HG02840 (cell line): ENCODE data around the gene CPSF3.
A peak's percentile ranks its signal among the peaks of the same experiment; 100 is the strongest.

Experiments
- ATAC-seq: cut with Tn5 transposase; IDR thresholded peaks from one replicate; pipeline ENCODE4 v1.9.1; 2021; ENCODE audit warnings: mild to moderate bottlenecking, moderate library complexity, moderate number of reproducible peaks; ENCODE audit not compliant: unreplicated experiment, low FRiP score

The CPSF3 gene

DNA sequence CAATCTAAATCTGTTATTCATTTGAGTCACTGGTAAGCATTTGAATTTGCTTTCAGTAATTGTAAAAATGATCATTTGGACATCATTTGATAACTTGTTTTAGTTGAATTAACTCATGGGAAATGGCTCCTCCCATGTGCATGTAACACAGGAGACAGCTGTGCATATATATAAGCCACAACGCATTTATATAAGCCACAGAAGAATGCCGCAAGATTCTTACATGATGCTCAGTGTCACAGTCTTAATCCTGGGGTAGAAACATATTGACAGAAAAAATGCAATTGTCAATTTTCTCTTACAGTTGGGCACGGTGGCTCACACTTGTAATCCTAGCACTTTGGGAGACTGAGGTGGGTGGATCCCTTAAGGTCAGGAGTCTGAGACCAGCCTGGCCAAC lies 37.6 kb downstream of the CPSF3 start:
- no peak for ATAC-seq

- ATAC-seq: no peak
These were observed 38.9 kb downstream of the CPSF3 start for GRCh38 chr2:9462313-9462712.

DNA sequence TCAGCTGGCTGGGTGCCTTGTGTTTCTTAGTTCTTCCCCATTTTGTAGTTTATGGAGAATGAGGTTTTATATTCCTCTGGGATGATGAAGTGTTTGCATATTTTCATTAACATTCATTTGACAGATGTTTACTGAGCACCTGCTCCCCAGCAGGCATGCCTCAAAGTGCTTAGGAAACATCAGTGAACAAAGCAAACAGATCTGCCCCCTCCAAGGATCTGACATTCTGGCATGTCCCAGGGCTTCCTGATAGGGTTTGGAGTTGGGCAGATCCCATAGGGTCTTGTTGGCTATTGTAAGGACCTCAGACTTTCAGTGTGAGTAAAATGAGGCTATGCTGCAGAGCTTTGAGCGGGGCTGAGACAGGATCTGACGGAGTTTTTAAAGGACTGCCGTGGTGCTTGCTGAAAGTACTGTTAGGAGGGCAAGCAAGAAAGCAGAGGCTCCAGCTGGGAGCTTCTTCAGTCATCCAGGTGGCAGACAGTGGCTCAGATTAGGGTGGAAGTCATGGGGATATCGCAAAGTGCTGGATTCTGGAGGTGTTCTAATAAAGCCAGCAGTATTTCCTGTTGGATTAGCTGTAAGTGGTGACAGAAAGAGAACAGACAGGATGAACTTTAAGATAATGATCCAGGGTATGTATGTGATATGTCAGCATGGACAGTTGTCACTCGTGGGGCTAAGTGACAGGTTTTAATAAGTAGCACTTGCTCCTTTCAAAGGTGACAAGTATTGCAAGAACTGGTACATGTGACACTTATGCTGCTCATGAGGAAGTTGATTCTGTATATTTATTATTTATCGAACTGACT lies 39.6 kb downstream of the CPSF3 start:
- ATAC-seq: no peak

DNA sequence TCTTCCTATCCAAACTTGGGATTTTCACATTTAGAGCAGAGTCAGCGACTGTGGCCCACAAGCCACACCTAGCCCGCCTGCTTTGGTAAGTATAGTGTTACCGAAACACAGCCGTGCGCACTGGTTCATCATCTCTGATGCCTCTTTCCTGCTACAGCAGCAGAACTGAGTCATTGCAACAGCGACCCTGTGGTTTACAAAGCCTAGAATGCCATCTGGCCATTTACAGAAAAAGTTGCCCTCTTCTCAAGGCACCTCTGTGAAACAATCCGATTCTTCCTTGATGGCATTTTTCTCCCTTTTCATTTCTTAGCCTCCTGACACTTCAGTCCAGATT lies 40.2 kb downstream of the CPSF3 start:
- no peak for ATAC-seq

DNA sequence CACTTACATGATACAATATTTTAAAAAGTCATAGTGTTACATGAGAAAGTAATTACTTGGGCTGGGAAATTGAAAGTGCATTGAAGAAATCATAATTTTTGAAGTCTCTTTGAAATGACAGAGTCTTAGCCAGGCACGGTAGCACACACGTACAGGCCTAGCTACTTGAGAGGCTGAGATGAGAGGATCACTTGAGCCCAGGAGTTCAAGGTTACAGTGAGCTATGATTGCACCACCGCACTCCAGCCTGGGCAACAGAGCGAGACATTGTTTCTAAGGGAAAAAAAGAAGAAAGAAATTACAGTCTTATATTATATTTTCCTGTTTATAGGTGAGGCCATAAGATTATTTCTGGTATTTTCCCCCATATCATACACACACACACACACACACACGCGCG lies 41.7 kb downstream of the CPSF3 start:
- ATAC-seq: no peak

GRCh38 chr2:9466147-9466683 lies 42.8 kb downstream of the CPSF3 start:
- no peak for ATAC-seq

- ATAC-seq: no peak
These were observed 44.2 kb downstream of the CPSF3 start for GRCh38 chr2:9467687-9468086.

DNA sequence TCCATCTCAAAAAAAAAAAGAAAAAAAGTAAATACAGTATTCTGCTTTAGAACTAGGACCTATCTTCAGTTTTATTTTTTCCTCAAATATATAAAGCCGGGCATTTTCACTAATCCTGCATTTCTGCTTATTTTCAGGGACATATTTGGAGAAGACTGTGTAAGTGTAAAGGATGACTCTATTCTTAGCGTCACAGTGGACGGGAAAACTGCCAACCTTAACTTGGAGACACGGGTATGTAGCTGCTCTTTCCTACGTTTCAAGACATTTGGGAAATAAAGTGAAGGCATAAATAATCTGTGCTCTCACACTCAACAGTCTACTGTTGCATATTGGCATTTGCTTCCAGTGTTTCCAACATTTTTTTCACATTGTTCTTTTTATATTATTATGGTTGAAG lies 47.8 kb downstream of the CPSF3 start:
- no peak for ATAC-seq

- no peak for ATAC-seq
These were observed 49.1 kb downstream of the CPSF3 start for GRCh38 chr2:9472511-9472910.

- no peak for ATAC-seq
These were observed 50.0 kb downstream of the CPSF3 start for GRCh38 chr2:9473308-9473984.

DNA sequence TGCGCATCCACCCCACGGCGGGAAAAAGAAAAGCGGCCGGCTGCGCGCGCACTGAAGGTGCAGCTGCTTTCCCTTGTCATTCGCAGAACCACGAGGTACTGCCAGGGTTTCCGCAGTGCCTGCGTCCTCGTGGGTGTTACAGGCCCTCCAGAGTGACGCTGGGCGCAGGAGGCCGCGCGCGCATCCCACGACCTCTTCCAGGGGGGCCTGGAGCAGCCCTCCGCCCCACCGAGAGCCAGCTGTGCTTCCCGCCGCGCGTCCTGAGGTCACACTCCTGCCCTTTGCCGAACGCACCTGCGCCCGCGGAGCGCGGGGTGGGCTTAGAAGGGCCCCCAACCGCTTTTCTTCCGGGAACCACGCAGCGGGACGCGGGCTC lies 50.5 kb downstream of the CPSF3 start:
- peak; percentile 20 for ATAC-seq

DNA sequence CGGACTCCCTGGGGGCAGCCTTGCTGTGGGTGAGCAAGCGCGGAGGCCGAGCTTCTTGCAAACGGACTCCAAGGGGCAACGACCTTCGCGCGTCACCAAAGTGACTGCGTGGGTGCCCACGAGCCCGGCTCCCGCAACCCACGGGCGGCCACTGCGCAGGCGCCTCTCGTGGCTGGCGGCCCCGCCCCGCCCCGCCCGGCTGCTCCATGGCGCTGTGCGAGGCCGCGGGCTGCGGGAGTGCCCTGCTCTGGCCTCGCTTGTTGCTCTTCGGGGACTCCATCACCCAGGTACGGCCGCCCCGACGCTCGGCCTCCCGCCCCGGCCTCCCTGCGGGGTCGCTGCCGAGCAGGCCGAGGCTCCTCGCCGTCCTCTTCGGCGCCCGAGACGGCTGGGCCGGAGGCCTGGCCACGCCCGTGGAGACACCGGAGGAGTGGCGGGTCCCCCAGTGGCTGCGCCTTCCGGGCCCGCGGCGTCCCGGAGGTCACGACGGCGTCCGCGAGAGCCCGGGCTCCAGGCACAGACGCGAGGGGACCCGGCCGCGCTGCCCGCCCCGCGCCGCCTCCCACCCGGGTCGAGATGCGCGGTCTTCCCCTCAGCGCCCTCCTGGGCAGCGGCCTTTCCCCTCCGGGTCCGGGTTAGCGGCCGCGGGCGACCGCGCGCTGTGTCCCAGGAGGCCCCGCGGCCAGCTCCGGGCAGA lies 51.1 kb downstream of the CPSF3 start, which contains the start of gene IAH1:
Gene IAH1 (plus strand): TSS at position 191 of the 697 bp plus-strand sequence. CDS start 16 bp downstream, at position 207.
- peak; percentile 74 for ATAC-seq

DNA sequence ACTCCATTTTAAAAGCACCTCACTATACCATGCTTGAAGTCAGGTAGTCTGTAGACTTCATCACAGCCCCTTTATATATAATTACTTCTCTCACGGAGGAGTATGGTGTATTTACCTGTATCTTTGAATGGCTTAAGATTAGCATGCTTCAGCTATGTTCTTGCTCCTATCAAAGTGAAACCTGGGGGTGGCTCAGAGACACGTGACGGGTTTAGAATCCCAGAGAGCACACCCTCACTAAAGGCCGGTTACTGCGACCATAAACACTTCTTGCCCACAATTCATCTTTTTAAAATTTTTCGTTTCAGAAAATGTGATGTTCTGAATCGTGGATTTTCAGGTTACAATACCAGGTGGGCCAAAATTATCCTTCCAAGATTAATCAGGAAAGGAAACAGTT lies 54.5 kb downstream of the CPSF3 start:
- no peak for ATAC-seq

DNA sequence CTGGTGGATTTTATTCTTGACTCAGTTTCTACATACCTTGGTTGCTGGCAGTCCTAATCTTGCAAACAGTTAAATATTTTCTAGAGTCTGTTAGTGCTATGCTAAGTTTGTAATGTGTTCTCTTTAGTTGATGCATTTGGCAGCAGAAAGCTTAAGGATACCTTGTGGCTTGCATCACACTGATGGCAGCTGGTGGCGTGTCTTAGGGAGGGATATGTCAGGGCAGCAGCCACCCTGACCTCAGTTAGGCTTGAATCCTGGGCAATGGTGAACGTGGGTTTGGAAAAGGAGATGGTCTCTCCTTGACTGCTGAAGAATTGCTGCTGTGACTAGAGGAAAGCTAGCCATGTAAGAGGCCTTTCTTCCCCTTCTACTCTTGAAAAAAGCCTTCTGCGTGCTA lies 55.1 kb downstream of the CPSF3 start:
- ATAC-seq: no peak

- ATAC-seq: no peak
These were observed 56.7 kb downstream of the CPSF3 start for GRCh38 chr2:9480157-9480556.

DNA sequence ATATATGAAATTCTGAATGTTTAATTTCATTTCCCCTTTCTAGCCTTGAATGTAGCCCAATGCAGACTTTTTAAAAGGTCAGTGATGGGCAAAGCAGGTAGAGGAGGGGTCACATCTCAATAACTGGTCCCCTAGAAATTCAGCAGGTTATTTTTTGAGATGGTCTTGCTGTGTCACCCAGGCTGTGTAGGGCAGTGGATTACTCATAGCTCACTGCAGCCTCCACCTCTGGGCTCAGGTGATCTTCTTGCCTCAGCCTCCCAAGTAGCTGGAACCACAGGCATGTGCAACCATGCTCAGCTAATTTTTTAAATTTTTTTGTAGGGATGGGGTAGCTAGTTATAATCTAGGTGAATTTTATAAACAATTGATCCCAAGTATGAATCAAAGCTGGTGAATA lies 59.7 kb downstream of the CPSF3 start:
- no peak for ATAC-seq

DNA sequence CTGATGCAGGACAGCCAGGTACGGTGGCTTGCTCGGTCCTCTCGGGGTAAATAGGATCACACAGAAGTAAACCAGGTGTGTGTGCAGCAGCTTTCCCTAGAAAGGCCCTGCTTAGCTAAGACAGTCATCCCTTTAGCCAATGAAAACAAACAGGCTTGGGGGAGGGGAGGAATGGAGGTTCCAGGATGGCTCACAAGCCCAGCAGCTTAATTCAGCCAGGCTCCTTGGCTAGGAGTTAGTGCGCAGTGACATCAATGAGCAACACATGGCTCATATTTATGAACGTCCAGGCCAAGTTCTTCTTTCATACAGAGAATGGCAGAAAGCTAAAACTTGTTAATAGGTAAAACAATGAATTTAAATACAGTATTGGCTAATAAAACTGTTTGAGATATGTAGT lies 61.1 kb downstream of the CPSF3 start:
- ATAC-seq: no peak

DNA sequence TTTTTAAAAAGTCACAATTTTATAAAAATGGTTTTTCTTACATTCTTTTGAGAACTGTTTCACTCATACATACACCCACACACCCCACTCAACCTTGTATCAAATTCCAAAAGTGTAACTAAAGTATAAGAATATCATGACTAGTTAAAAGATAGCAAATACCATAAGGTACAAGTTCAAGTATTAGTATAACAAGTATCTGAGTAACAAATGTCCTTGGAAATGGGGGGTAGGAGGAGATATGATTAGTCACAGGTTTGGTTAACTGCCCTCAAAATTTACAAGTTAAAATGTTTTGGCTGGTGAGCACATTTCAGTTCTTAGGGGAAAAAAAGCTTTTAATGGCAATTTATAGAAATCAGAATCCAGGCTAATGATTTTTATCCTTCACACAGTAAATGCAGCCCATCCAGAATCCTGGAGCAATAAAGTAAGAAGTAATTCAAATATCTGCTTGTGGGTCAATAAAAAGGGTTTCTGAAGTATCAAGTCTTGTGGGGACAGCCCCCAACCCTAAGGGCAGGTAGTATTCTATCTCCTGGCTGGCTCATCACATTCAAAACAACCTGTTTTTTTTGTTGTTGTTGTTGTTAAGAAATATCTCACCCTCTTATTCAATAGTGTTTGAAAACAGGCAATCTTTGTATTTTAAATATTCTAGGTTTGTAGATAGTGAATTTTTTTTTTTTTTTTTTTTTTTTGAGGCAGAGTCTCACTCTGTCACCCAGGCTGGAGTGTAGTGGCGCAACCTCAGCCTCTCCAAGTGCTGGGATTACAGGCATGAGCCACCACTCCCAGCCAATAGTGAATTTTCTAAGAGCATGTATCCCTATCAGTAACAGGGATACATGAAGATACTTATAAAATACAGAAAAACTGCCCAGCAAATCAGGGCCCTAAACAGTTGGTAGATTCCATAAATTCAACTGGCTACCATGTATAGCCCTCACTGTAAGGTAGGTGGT lies 65.4 kb downstream of the CPSF3 start:
- ATAC-seq: no peak

DNA sequence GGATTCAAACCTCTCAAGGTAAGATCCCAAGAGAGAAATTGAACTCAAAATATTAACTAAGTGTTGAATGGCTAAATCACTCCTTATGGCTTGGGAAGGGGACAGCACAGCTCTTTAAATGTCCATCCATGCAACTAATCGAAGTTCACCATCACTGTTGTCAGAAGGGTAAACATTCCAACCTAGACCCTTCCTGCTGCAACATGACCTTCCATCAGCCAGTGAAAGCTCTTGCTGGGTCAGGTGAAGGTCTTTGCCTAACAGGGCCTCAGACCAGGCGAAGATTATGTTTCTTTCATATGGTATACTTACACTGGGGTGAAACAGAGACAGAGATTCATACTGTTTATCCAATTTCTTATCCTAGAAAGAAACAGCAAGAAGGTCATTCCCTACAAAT lies 67.3 kb downstream of the CPSF3 start:
- ATAC-seq: no peak

GRCh38 chr2:9492927-9493326 lies 69.5 kb downstream of the CPSF3 start:
- ATAC-seq: no peak
